Neural cell (in vitro differentiated cells): ENCODE results near the gene NUP98. TPM values are rescaled to one million over a fixed set of nuclear protein-coding genes. Genes with fewer than 3 reads are reported as not detected.
"Not testable (repeated sequence)": the region's sequence is repeated elsewhere in the genome, so short reads cannot be mapped to it uniquely, and the experiment has no call there.

Experiments used
- H2AFZ ChIP-seq: fragments of 200-600, 300-800 bp; sonication (generic), shearing (Covaris generic); 2 replicates; pipeline ENCODE4 v1.6.0; 2014; ENCODE audit warnings: low read depth, mild to moderate bottlenecking, antibody characterized with exemption, low read length, moderate library complexity
- H3F3A ChIP-seq: fragments of 200-600 bp; shearing (Covaris generic); 2 replicates; pipeline ENCODE4 v1.6.1; 2016; ENCODE audit warnings: mild to moderate bottlenecking, moderate library complexity, mixed read lengths, antibody characterized with exemption, low read length; ENCODE audit not compliant: insufficient read depth, poor library complexity, severe bottlenecking
- H3K27ac ChIP-seq: fragments of 200-600, 300-800 bp; sonication (generic), shearing (Covaris generic); 2 replicates; pipeline ENCODE4 v1.5.1; 2014; ENCODE audit warnings: mild to moderate bottlenecking, low read length, moderate library complexity
- H3K27me3 ChIP-seq: fragments of 300-800, 200-600 bp; sonication (generic), shearing (Covaris generic); 2 replicates; pipeline ENCODE4 v1.6.0; 2014; ENCODE audit warnings: mild to moderate bottlenecking, low read depth, low read length, moderate library complexity; ENCODE audit not compliant: insufficient read depth
- H3K36me3 ChIP-seq: fragments of 300-800, 200-600 bp; sonication (generic), shearing (Covaris generic); 2 replicates; pipeline ENCODE4 v1.5.1; 2014; ENCODE audit warnings: mild to moderate bottlenecking, antibody characterized with exemption, low read length, moderate library complexity; ENCODE audit not compliant: insufficient read depth
- H3K4me2 ChIP-seq: fragments of 300-800, 200-600 bp; sonication (generic), shearing (Covaris generic); 2 replicates; pipeline ENCODE4 v1.6.0; 2014; ENCODE audit warnings: mild to moderate bottlenecking, low read length
- H3K4me3 ChIP-seq: fragments of 300-800, 200-600 bp; sonication (generic), shearing (Covaris generic); 2 replicates; pipeline ENCODE4 v1.5.1; 2014; ENCODE audit warnings: mild to moderate bottlenecking, low read length, moderate library complexity
- H3K79me2 ChIP-seq: fragments of 200-600 bp; shearing (Covaris generic); replicated peaks from 2 replicates; pipeline ENCODE4 v1.6.0; 2014; ENCODE audit warnings: mild to moderate bottlenecking, low read length, moderate library complexity; ENCODE audit not compliant: insufficient read depth
- H3K9ac ChIP-seq: fragments of 300-800, 200-600 bp; sonication (generic), shearing (Covaris generic); 2 replicates; pipeline ENCODE4 v1.6.1; 2016; ENCODE audit warnings: mild to moderate bottlenecking, low read length, mixed read lengths
- H3K9me2 ChIP-seq: fragments of 200-600 bp; shearing (Covaris generic); 2 replicates; pipeline ENCODE4 v1.6.1; 2016; ENCODE audit warnings: mild to moderate bottlenecking, low read length, mixed read lengths; ENCODE audit not compliant: insufficient read depth
- H3K9me3 ChIP-seq: fragments of 200-600, 300-800 bp; sonication (generic), shearing (Covaris generic); 2 replicates; pipeline ENCODE4 v1.6.1; 2016; ENCODE audit warnings: mild to moderate bottlenecking, mixed run types, low read length, moderate library complexity, mixed read lengths
- H4K20me1 ChIP-seq: fragments of 200-600 bp; shearing (Covaris generic); 2 replicates; pipeline ENCODE4 v1.6.1; 2016; ENCODE audit warnings: mild to moderate bottlenecking, mixed run types; ENCODE audit not compliant: insufficient read depth
- CTCF ChIP-seq: fragments of 450-650 bp; IDR thresholded peaks from 2 replicates; pipeline ENCODE4 v1.5.1; 2014; ENCODE audit warnings: antibody characterized with exemption, mild to moderate bottlenecking, moderate library complexity; ENCODE audit not compliant: poor library complexity, severe bottlenecking
- EP300 ChIP-seq: fragments of 450-650 bp; conservative IDR thresholded peaks from 2 replicates; pipeline ENCODE4 v1.6.1; 2014; ENCODE audit warnings: antibody characterized with exemption, mild to moderate bottlenecking, moderate library complexity; ENCODE audit not compliant: poor library complexity, severe bottlenecking
- EZH2 ChIP-seq: fragments of 200-600, 300-800 bp; shearing (Covaris generic), sonication (generic); IDR thresholded peaks from 2 replicates; pipeline ENCODE4 v1.6.1; 2014; ENCODE audit warnings: antibody characterized with exemption, low read length, borderline replicate concordance, mild to moderate bottlenecking; ENCODE audit not compliant: insufficient read depth, poor library complexity, severe bottlenecking
- MXI1 ChIP-seq: fragments of 450-650 bp; conservative IDR thresholded peaks from 2 replicates; pipeline ENCODE4 v1.6.1; 2014; ENCODE audit warnings: antibody characterized with exemption, mild to moderate bottlenecking; ENCODE audit not compliant: poor library complexity, severe bottlenecking
- POLR2AphosphoS5 ChIP-seq: IDR thresholded peaks from 2 replicates; pipeline ENCODE4 v1.6.1; 2012
- RAD21 ChIP-seq: fragments of 450-650 bp; conservative IDR thresholded peaks from 2 replicates; pipeline ENCODE4 v1.6.1; 2014; ENCODE audit warnings: antibody characterized with exemption, mild to moderate bottlenecking, moderate library complexity
- SMC3 ChIP-seq: fragments of 450-650 bp; conservative IDR thresholded peaks from 2 replicates; pipeline ENCODE4 v1.6.1; 2014; ENCODE audit warnings: antibody characterized with exemption, mild to moderate bottlenecking, moderate library complexity; ENCODE audit not compliant: poor library complexity
- TAF1 ChIP-seq: IDR thresholded peaks from 2 replicates; pipeline ENCODE4 v1.6.1; 2012; ENCODE audit warnings: low read depth
- polyA plus RNA-seq: library from polyadenylated mRNA; depleted of rRNA; stranded (reverse); fragments of >200 nt; gene quantifications from 2 replicates; pipeline ENCODE4 v1.2.3, GENCODE V29; 2014
- TF ChIP-seq, protein P1 (sequence below): IDR thresholded peaks from 2 replicates; pipeline ENCODE4 v1.6.1; 2012; ENCODE audit warnings: borderline replicate concordance

Gene NUP98
- polyA plus RNA-seq, 1 donor from 2014 or later = 28.9 TPM

GRCh38 chr11:3816673-3817072, 19.3 kb upstream of the NUP98 start:
- Histone ChIP-seq H3K4me2 (no peak overlapping the region), H3K27me3 (no peaks in the 10 kb centered on the region)
- TF ChIP-seq RAD21 = no peak
- TF ChIP-seq, protein P1, sequence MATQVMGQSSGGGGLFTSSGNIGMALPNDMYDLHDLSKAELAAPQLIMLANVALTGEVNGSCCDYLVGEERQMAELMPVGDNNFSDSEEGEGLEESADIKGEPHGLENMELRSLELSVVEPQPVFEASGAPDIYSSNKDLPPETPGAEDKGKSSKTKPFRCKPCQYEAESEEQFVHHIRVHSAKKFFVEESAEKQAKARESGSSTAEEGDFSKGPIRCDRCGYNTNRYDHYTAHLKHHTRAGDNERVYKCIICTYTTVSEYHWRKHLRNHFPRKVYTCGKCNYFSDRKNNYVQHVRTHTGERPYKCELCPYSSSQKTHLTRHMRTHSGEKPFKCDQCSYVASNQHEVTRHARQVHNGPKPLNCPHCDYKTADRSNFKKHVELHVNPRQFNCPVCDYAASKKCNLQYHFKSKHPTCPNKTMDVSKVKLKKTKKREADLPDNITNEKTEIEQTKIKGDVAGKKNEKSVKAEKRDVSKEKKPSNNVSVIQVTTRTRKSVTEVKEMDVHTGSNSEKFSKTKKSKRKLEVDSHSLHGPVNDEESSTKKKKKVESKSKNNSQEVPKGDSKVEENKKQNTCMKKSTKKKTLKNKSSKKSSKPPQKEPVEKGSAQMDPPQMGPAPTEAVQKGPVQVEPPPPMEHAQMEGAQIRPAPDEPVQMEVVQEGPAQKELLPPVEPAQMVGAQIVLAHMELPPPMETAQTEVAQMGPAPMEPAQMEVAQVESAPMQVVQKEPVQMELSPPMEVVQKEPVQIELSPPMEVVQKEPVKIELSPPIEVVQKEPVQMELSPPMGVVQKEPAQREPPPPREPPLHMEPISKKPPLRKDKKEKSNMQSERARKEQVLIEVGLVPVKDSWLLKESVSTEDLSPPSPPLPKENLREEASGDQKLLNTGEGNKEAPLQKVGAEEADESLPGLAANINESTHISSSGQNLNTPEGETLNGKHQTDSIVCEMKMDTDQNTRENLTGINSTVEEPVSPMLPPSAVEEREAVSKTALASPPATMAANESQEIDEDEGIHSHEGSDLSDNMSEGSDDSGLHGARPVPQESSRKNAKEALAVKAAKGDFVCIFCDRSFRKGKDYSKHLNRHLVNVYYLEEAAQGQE = no peak
- TF ChIP-seq SMC3 = no peak
- no peak for TF ChIP-seq POLR2AphosphoS5
- TF ChIP-seq CTCF = no peak
- TF ChIP-seq EZH2 = no peak
- no peak for TF ChIP-seq TAF1
- no peak for TF ChIP-seq EP300
- TF ChIP-seq MXI1 = no peak

DNA sequence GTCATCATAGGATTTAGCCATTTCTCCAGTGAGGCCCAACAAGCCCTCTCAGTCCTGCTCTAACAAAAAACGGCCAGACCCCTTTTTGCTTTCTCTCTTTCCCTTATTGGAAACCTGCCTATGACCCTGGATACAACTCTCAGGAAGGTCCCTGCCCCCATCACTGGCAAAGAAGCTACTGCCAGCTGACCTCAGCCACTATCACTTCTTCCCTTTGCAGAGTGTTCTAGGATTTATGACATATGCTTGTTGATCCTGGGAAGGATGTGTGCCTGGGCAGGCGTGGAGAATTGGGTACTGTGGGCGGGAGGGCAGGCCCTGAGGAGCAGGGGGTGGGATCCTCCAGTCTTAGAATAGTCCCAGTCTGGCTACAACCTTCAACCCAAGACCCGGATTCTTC, 18.5 kb upstream of the NUP98 start:
- Histone ChIP-seq H3K36me3 (no peaks in the 10 kb centered on the region), H3F3A (no peaks in the 10 kb centered on the region), H2AFZ (no peak overlapping the region), H3K79me2 (no peaks in the 10 kb centered on the region), H4K20me1 (no peaks in the 10 kb centered on the region), H3K27ac (no peak overlapping the region), H3K9me3 (no peaks in the 10 kb centered on the region), H3K9me2 (no peaks in the 10 kb centered on the region), H3K4me2 (no peak overlapping the region), H3K27me3 (no peaks in the 10 kb centered on the region), H3K4me3 (no peak overlapping the region), H3K9ac (no peak overlapping the region)
- TF ChIP-seq TAF1 (no peak), EZH2 (no peak), POLR2AphosphoS5 (no peak), EP300 (no peak), SMC3 (no peak), RAD21 (no peak), MXI1 (no peak), CTCF (no peak)
- TF ChIP-seq, protein P1 = no peak

More at GRCh38 chr11:3816673-3817072, 19.3 kb upstream of the NUP98 start:
- H3K27ac ChIP-seq = no peak overlapping the region
- no peaks in the 10 kb centered on the region for H3F3A ChIP-seq
- no peak overlapping the region for H3K9ac ChIP-seq
- no peaks in the 10 kb centered on the region for H4K20me1 ChIP-seq
- H3K9me2 ChIP-seq = no peaks in the 10 kb centered on the region
- H3K79me2 ChIP-seq = no peaks in the 10 kb centered on the region
- H3K9me3 ChIP-seq = no peaks in the 10 kb centered on the region
- H3K36me3 ChIP-seq = no peaks in the 10 kb centered on the region
- no peak overlapping the region for H3K4me3 ChIP-seq
- no peak overlapping the region for H2AFZ ChIP-seq

DNA sequence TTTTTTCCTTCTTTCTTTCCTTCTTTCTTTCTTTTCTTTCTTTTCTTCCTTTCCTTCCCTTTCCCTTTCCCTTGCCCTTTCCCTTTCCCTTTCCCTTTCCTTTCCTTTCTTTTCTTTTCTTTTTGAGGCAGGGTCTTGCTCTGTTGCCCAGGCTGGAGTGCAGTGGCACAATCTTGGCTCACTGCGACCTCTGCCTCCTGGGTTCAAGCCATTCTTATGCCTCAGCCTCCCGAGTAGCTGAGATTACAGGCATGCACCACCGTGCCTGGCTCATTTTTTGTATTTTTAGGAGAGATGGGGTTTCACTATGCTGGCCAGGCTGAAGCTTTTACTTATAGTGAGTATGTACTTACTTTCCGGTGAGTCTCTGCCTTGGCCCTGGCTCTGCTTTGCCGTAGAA, 17.5 kb upstream of the NUP98 start:
- not testable (repeated sequence) for H3K4me3 ChIP-seq, H3K4me2 ChIP-seq, H2AFZ ChIP-seq, H3K36me3 ChIP-seq, H3K9ac ChIP-seq, H3K79me2 ChIP-seq, H3K9me2 ChIP-seq, H4K20me1 ChIP-seq, H3F3A ChIP-seq, H3K27me3 ChIP-seq, H3K27ac ChIP-seq, H3K9me3 ChIP-seq
